PC-3 (cell line): Measurements from ENCODE around the gene RP9.

Experiments used
- EZH2phosphoT487 ChIP-seq: fragments of 300-600 bp; sonication (generic); IDR thresholded peaks from 2 replicates; pipeline ENCODE4 v1.6.1; 2018; ENCODE audit warnings: mild to moderate bottlenecking, antibody characterized with exemption, low read length, borderline replicate concordance
- TF ChIP-seq, protein P1 (sequence below): fragments of 300-600 bp; sonication (generic); conservative IDR thresholded peaks from 2 replicates; pipeline ENCODE4 v1.5.1; 2017; ENCODE audit warnings: antibody characterized with exemption, low read depth, mild to moderate bottlenecking, low read length

DNA sequence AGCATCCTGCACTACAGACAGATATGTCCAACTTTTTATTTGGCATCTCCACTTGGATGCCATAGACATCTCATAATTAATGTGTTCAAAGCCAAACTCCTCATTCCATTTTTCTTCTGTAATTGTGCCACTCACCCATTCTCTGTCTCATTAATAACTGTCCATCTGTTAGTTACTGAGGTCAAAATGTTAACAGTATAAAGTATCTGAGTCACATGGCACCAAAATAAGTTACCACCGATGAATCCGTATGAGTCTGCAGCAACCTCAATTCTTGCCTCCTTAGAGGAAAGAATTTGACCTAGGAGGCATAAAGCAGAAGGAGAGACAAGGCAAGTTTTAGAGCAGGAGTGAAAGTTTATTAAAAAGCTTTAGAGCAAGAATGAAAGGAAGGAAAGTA, 30.1 kb downstream of the RP9 start:
- no peak for TF ChIP-seq EZH2phosphoT487
- TF ChIP-seq, protein P1, sequence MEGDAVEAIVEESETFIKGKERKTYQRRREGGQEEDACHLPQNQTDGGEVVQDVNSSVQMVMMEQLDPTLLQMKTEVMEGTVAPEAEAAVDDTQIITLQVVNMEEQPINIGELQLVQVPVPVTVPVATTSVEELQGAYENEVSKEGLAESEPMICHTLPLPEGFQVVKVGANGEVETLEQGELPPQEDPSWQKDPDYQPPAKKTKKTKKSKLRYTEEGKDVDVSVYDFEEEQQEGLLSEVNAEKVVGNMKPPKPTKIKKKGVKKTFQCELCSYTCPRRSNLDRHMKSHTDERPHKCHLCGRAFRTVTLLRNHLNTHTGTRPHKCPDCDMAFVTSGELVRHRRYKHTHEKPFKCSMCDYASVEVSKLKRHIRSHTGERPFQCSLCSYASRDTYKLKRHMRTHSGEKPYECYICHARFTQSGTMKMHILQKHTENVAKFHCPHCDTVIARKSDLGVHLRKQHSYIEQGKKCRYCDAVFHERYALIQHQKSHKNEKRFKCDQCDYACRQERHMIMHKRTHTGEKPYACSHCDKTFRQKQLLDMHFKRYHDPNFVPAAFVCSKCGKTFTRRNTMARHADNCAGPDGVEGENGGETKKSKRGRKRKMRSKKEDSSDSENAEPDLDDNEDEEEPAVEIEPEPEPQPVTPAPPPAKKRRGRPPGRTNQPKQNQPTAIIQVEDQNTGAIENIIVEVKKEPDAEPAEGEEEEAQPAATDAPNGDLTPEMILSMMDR, result no peak
